Rectal smooth muscle tissue (tissue), 1 donor: Measurements from ENCODE around the gene LRRFIP1.

Experiments used
- H3K27ac ChIP-seq: one replicate; pipeline ENCODE4 v1.7.0; 2013; ENCODE audit warnings: low read depth, low read length, inconsistent platforms
- H3K27me3 ChIP-seq: one replicate; pipeline ENCODE4 v1.7.0; 2013; ENCODE audit warnings: low read length; ENCODE audit not compliant: control insufficient read depth, insufficient read depth
- H3K36me3 ChIP-seq: one replicate; pipeline ENCODE4 v1.7.0; 2013; ENCODE audit warnings: low read length; ENCODE audit not compliant: control insufficient read depth, insufficient read depth
- H3K4me1 ChIP-seq: one replicate; pipeline ENCODE4 v1.7.0; 2013; ENCODE audit warnings: low read length; ENCODE audit not compliant: control insufficient read depth, insufficient read depth
- H3K4me3 ChIP-seq: one replicate; pipeline ENCODE4 v1.7.0; 2013; ENCODE audit warnings: low read length
- H3K9ac ChIP-seq: one replicate; pipeline ENCODE4 v1.7.0; 2013; ENCODE audit warnings: low read length

Gene LRRFIP1

DNA sequence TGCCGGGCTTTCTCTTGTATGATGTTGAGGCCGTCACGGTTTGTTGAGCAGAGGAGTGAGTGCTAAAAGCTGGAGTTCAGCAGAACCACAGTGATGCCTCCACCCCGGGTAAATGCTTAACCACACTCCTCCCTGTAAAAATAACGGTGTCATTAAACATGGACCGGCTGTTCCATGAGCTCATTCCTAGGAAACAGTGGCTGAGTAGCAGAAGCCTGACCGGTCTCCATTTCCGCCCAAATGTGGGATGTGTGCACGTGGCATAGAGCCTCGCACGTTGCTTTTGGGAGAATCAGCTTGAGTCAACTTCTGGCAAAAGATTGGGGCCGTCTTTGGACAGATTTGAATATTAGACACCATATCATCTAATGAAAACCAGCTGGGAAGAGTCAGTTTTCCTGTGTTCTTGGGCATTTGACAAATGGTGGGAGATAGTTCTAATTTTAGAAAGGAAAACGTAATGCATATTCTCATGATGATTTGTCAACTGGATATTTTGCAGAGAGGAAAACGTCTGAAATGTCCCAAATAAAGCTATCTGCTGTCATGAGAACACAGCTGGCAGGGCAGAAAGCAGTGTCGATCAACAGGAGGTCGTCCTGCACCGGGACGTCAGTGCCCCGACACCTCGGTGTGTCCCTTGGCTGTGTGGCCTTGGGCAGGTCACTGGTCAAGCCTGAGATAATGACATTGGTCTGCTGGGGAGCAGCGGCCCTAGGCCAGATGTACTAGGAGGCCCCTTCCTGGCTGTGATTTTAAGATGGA lies 42.4 kb downstream of the LRRFIP1 start:
- H3K9ac ChIP-seq: no peak overlapping the region
- peak overlapping the region; percentile 26 for H3K4me3 ChIP-seq
- H3K4me1 ChIP-seq: peaks cover 16% of the 10 kb centered on the region

GRCh38 chr2:237670641-237671040 lies 43.3 kb downstream of the LRRFIP1 start:
- peaks cover 23% of the 10 kb centered on the region for H3K4me1 ChIP-seq

More for the DNA sequence above, 42.4 kb downstream of the LRRFIP1 start:
- Histone ChIP-seq H3K27ac (peak overlapping the region; percentile 60), H3K36me3 (no peaks in the 10 kb centered on the region), H3K27me3 (no peaks in the 10 kb centered on the region)

DNA sequence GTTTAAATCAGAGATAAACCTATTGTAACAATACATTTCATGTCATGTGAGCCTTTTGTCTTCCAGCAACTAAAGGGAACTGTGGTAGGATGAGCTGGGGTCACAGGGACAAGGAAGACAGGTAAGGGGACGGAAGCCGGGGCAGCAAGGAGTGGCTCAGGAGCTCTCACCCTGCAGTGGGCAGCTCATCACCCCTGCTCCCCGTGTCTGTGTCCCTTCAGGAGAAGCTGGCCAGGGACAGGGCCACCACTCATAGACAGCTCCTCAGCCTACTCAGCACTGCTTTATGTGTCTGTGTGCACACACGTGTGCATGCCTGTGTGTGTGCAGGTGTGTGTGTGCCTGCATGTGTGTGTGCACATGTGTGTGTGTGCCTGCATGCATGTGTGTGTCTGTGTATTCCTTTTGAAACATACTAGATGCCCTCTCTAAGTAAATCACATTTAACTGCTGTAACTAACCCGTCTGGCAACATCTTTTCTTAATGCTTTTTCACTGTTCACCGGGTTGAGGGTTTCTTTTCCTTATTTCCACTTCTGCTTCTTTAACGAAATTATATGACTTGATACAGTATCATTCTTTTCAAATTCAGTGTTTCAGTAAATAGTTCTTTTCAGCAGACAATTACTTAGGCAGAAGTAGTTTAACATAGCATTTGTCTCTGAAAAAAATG lies 44.2 kb downstream of the LRRFIP1 start:
- Histone ChIP-seq H3K27ac (no peak overlapping the region), H3K4me3 (no peak overlapping the region), H3K36me3 (no peaks in the 10 kb centered on the region), H3K9ac (no peak overlapping the region), H3K27me3 (no peaks in the 10 kb centered on the region), H3K4me1 (peaks cover 30% of the 10 kb centered on the region)

More at GRCh38 chr2:237670641-237671040, 43.3 kb downstream of the LRRFIP1 start:
- H3K27me3 ChIP-seq: no peaks in the 10 kb centered on the region
- H3K36me3 ChIP-seq: no peaks in the 10 kb centered on the region
- peak overlapping the region; percentile 60 for H3K27ac ChIP-seq
- H3K9ac ChIP-seq: no peak overlapping the region
- H3K4me3 ChIP-seq: no peak overlapping the region

GRCh38 chr2:237672731-237673129 lies 45.3 kb downstream of the LRRFIP1 start:
- Histone ChIP-seq H3K4me3 (no peak overlapping the region), H3K9ac (no peak overlapping the region), H3K27me3 (no peaks in the 10 kb centered on the region), H3K27ac (no peak overlapping the region), H3K4me1 (peaks cover 32% of the 10 kb centered on the region), H3K36me3 (no peaks in the 10 kb centered on the region)

DNA sequence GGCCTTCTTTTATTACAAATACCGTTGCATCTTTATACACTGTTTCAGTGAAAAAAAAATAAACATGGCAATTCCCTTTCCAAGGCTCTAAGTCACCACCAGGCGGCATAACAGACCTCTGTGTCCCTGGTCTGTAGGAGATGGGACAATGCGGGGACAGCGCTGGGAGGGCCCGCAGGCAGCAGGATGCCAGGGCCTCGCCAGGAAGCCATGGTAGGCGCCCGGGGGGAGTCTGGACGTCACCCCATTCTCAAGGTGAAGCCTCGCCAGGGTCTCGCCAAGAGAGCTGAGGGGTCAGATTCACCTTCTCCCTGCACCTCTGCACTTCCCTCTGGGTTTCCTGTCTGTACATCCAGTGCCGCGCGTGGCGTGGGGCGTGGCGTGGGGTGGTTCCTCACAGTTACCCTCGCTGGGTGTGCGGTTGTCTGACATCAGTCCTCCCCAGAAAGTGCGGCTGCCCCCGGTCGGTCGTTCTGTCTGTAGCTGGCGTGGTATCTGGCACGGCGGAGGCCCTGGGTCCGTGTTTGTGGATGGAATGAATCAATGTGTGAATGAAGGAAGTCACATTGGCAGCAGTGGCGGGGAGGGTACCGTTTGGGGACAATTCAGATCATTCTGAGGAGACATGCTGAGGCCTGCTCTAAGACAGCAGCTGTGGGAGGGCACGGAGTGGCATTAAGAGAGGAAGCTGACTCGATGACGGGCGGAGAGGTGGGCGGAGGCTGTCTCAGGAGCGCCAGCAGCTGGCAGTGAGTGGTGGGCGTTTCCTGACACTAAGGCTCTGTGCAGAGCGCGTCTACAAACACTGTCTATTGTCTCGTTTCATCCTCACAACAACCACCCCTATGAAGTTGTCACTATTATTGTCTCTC lies 46.0 kb downstream of the LRRFIP1 start:
- Histone ChIP-seq H3K36me3 (no peaks in the 10 kb centered on the region), H3K4me1 (peaks cover 37% of the 10 kb centered on the region), H3K9ac (no peak overlapping the region), H3K4me3 (peak overlapping the region; percentile 38), H3K27me3 (no peaks in the 10 kb centered on the region), H3K27ac (no peak overlapping the region)

GRCh38 chr2:237674731-237675276 lies 47.4 kb downstream of the LRRFIP1 start:
- Histone ChIP-seq H3K36me3 (no peaks in the 10 kb centered on the region), H3K4me1 (peaks cover 34% of the 10 kb centered on the region)

DNA sequence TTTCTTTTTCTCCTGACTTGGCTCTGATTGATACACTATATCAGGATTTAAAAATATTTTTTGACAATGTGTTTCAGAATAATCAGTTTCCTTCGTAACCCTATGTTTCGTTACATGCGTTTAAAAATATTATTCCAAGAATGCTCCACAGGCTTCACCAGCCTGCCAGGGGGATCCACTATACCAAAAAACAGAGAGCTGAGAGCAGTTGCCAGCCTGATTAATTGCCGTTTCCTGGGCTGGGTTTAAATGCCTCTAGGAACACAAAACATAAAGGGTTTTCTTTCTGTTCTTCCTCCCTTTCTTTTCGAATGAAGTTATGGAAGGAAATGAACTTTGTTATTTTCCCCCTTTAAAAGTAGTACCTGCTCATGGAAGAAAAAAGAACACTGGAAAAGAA lies 47.9 kb downstream of the LRRFIP1 start:
- H3K9ac ChIP-seq: no peak overlapping the region
- H3K36me3 ChIP-seq: no peaks in the 10 kb centered on the region
- H3K4me1 ChIP-seq: peaks cover 29% of the 10 kb centered on the region
- peak overlapping the region; percentile 67 for H3K27ac ChIP-seq
- peak overlapping the region; percentile 53 for H3K4me3 ChIP-seq
- no peaks in the 10 kb centered on the region for H3K27me3 ChIP-seq

More at GRCh38 chr2:237674731-237675276, 47.4 kb downstream of the LRRFIP1 start:
- Histone ChIP-seq H3K9ac (peak overlapping the region; percentile 19), H3K4me3 (peak overlapping the region; percentile 53), H3K27me3 (no peaks in the 10 kb centered on the region), H3K27ac (peak overlapping the region; percentile 67)

- Histone ChIP-seq H3K27ac (peak overlapping the region; percentile 55), H3K9ac (no peak overlapping the region), H3K4me3 (no peak overlapping the region)
Observed at GRCh38 chr2:237680702-237681478, 53.5 kb downstream of the LRRFIP1 start.

GRCh38 chr2:237682151-237682550 lies 54.8 kb downstream of the LRRFIP1 start:
- Histone ChIP-seq H3K4me3 (no peak overlapping the region), H3K27me3 (no peaks in the 10 kb centered on the region), H3K4me1 (peaks cover 21% of the 10 kb centered on the region), H3K27ac (no peak overlapping the region), H3K36me3 (no peaks in the 10 kb centered on the region), H3K9ac (no peak overlapping the region)

More at GRCh38 chr2:237680702-237681478, 53.5 kb downstream of the LRRFIP1 start:
- Histone ChIP-seq H3K4me1 (peaks cover 20% of the 10 kb centered on the region), H3K27me3 (no peaks in the 10 kb centered on the region), H3K36me3 (no peaks in the 10 kb centered on the region)

DNA sequence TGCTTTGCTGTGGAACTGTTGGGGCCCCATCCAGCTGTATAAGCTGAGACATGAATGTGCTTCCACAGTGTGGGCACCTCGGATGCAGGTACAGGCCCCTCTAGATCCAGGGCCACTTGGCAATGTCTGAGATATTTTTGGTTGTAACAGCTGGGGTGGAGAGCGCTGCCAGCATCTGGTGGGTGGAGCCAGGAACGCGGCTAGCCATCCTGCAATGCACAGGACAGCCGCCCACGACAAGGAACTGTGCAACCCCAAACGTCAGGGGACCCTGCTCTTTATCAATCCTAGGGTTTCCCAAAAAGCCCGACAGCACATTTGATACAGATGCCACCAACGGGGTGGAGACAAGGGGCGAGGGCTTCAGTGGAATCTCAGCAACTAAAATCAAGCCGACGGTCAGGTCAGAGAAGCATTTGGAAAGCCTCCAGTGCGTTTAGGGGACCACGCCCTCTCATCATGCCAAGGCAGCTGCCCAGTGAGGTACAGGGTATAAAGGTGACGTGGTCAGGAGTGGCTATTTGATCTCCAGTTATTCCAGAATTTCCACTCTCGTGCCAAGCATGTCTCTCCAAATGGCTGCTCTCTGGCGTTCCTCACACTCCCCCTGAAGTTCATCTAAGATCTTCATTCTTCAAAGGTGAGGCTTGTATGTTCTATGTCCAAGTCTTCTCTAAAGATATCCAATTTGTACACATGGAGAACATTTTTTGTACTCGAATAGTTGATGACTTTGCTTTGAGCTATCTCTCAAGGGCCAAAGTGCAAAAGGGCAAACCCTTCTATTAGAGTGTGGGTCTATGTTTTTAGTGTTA lies 55.7 kb downstream of the LRRFIP1 start:
- no peak overlapping the region for H3K27ac ChIP-seq

DNA sequence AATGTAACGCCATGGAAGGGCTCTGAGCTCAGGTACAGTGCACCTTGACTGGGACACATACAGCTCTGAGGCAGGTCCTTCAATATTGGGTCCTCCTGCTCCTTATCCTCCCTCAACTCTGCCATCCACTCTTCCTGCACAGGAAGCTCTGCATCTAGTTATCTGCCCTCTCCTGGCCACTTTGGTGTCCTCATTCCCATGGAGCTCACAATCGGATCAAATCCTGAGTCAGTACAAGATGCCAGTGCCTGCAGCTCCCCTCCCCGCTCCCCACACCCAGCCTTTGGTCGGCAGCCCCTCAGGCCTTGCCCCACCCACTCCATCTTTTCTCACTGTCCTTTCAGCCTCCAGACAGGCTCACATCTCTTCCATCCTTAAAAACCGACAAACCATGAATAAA lies 58.0 kb downstream of the LRRFIP1 start:
- peaks cover 27% of the 10 kb centered on the region for H3K4me1 ChIP-seq
- no peak overlapping the region for H3K9ac ChIP-seq
- H3K36me3 ChIP-seq: no peaks in the 10 kb centered on the region
- no peak overlapping the region for H3K4me3 ChIP-seq
- no peaks in the 10 kb centered on the region for H3K27me3 ChIP-seq
- no peak overlapping the region for H3K27ac ChIP-seq

More for the DNA sequence above, 55.7 kb downstream of the LRRFIP1 start:
- no peak overlapping the region for H3K9ac ChIP-seq
- H3K4me3 ChIP-seq: no peak overlapping the region
- H3K27me3 ChIP-seq: no peaks in the 10 kb centered on the region
- H3K4me1 ChIP-seq: peaks cover 24% of the 10 kb centered on the region
- H3K36me3 ChIP-seq: no peaks in the 10 kb centered on the region
